GM12878 (cell line): ENCODE measurements around the gene FBXL17. TPM values are rescaled to one million over a fixed set of nuclear protein-coding genes. Genes with fewer than 3 reads are reported as not detected.

ENCODE experiments used
- ATAC-seq: fragments of 200-7000 bp; cut with Tn5 transposase; 3 replicates; pipeline ENCODE4 v1.9.1; 2020; ENCODE audit warnings: mild to moderate bottlenecking, moderate library complexity
- BruUV-seq: library from RNA; stranded (reverse); fragments of 400-500 nt; replicated peaks from 2 replicates; lab custom pipeline; 2021; lab: Mats Ljungman, UMichigan
- CTCF ChIA-PET: fragments of 300-600 bp; sonication (Branson Sonifier 250); formaldehyde crosslinking; extraction: SDS; loops from one replicate; lab custom pipeline; 2021; ENCODE audit warnings: inconsistent platforms; lab: Yijun Ruan, JAX
- POLR2A ChIA-PET: fragments of 350-600 bp; formaldehyde crosslinking; extraction: SDS; loops from one replicate; lab custom pipeline; 2021; ENCODE audit warnings: inconsistent platforms; lab: Charles Lee
- RAD21 ChIA-PET: fragments of 300-600 bp; sonication (Branson Sonifier 250); formaldehyde crosslinking; loops from one replicate; lab custom pipeline; 2023; ENCODE audit warnings: antibody characterized with exemption; ENCODE audit not compliant: unreplicated experiment; lab: Charles Lee
- SMC1A ChIA-PET: fragments of 300-600 bp; sonication (Branson Sonifier 250); formaldehyde crosslinking; loops from one replicate; lab custom pipeline; 2023; ENCODE audit not compliant: unreplicated experiment, uncharacterized antibody; lab: Charles Lee
- DNase-seq: peaks from one replicate; pipeline ENCODE4 v3.0.0-alpha.2; 2011; ENCODE audit warnings: low read depth, low spot score
- FAIRE-seq: peaks from 3 replicates; lab custom pipeline; 2011; peaks lifted over from hg19 to GRCh38; lab: Jason Lieb, UNC
- H2AFZ ChIP-seq: 2 replicates; pipeline ENCODE4 v1.6.0; 2011; ENCODE audit warnings: low read depth, low read length, control low read depth; ENCODE audit not compliant: control insufficient read depth
- H3K27ac ChIP-seq: 2 replicates; pipeline ENCODE4 v1.5.1; 2011; ENCODE audit warnings: control low read depth; ENCODE audit not compliant: control insufficient read depth, insufficient read depth
- H3K27me3 ChIP-seq, 2 experiments: replicated peaks in 1 of 2; 2 replicates each; pipeline versions ENCODE4 v1.6.0 to v1.6.1; 2011; ENCODE audit warnings: low read length in 1 of 2; ENCODE audit not compliant: control insufficient read depth in 2 of 2, insufficient read depth in 2 of 2
- H3K36me3 ChIP-seq, 2 experiments: 2 replicates each; pipeline ENCODE4 v1.5.1; 2011; ENCODE audit warnings: low read length in 1 of 2; ENCODE audit not compliant: control insufficient read depth in 2 of 2, insufficient read depth in 2 of 2
- H3K4me1 ChIP-seq: 2 replicates; pipeline ENCODE4 v1.6.1; 2011; ENCODE audit warnings: mild to moderate bottlenecking, low read length, moderate library complexity, mixed read lengths; ENCODE audit not compliant: control insufficient read depth, insufficient read depth
- H3K4me2 ChIP-seq: 2 replicates; pipeline ENCODE4 v1.6.0; 2011; ENCODE audit warnings: control low read depth; ENCODE audit not compliant: control insufficient read depth, insufficient read depth
- H3K4me3 ChIP-seq: fragments of 200-600 bp; sonication (generic); 2 replicates; pipeline ENCODE4 v1.5.1; 2016
- H3K79me2 ChIP-seq: 2 replicates; pipeline ENCODE4 v1.6.0; 2011; ENCODE audit warnings: low read length; ENCODE audit not compliant: control insufficient read depth, insufficient read depth
- H3K9ac ChIP-seq: 2 replicates; pipeline ENCODE4 v1.8.0; 2011; ENCODE audit warnings: low read length, control low read depth, mixed read lengths; ENCODE audit not compliant: control insufficient read depth, insufficient read depth
- H3K9me3 ChIP-seq: replicated peaks from 3 replicates; pipeline ENCODE4 v1.5.1; 2011; ENCODE audit warnings: mild to moderate bottlenecking, low read length; ENCODE audit not compliant: control insufficient read depth, insufficient read depth
- H4K20me1 ChIP-seq: 2 replicates; pipeline ENCODE4 v1.6.0; 2011; ENCODE audit not compliant: control insufficient read depth, insufficient read depth
- ASH2L ChIP-seq: fragments of 300-600, 200-600 bp; sonication (generic); IDR thresholded peaks from 2 replicates; pipeline ENCODE4 v1.6.1; 2017; ENCODE audit warnings: low read depth, mild to moderate bottlenecking, borderline replicate concordance
- CTCF ChIP-seq, 3 experiments: IDR thresholded peaks in 2 of 3; conservative IDR thresholded peaks in 1 of 3; 2 replicates each; pipeline ENCODE4 v1.5.1; 2011; ENCODE audit warnings: low read depth in 3 of 3, low read length in 3 of 3, mild to moderate bottlenecking in 3 of 3, control low read depth in 2 of 3, moderate library complexity in 2 of 3, inconsistent platforms in 1 of 3, mixed read lengths in 1 of 3; ENCODE audit not compliant: control insufficient read depth in 2 of 3, insufficient read depth in 1 of 3; ENCODE audit errors: extremely low read depth in 1 of 3
- KAT2A ChIP-seq: conservative IDR thresholded peaks from 2 replicates; pipeline ENCODE4 v1.6.1; 2011; ENCODE audit warnings: low read depth, low read length; ENCODE audit not compliant: control insufficient read depth
- MLLT1 ChIP-seq: fragments of 450-650 bp; IDR thresholded peaks from 2 replicates; pipeline ENCODE4 v1.6.1; 2016; ENCODE audit warnings: mild to moderate bottlenecking
- MXI1 ChIP-seq: fragments of 150-350 bp; IDR thresholded peaks from 2 replicates; pipeline ENCODE4 v1.6.1; 2011; ENCODE audit warnings: low read depth, mild to moderate bottlenecking, inconsistent platforms, low read length, improper control_type of control experiment
- NR2F1 ChIP-seq: fragments of 450-650 bp; conservative IDR thresholded peaks from 2 replicates; pipeline ENCODE4 v1.6.1; 2017; ENCODE audit warnings: mild to moderate bottlenecking
- RB1 ChIP-seq: fragments of 450-650 bp; formaldehyde crosslinking; IDR thresholded peaks from 2 replicates; pipeline ENCODE4 v1.6.1; 2017; ENCODE audit warnings: mild to moderate bottlenecking, borderline replicate concordance
- SMARCA5 ChIP-seq: fragments of 450-650 bp; IDR thresholded peaks from 2 replicates; pipeline ENCODE4 v1.6.1; 2017; ENCODE audit warnings: mild to moderate bottlenecking
- SP1 ChIP-seq: IDR thresholded peaks from one replicate; pipeline ENCODE4 v1.6.1; 2011; ENCODE audit warnings: low read depth, low read length
- WGBS: methylation state at CpG from one replicate; pipeline ENCODE4 v1.1.6; 2016; ENCODE audit warnings: low lambda C conversion rate; ENCODE audit not compliant: insufficient replicate concordance, insufficient coverage; ENCODE audit errors: missing lambda C conversion rate; 5-methylcytosine and 5-hydroxymethylcytosine counted together
- in situ Hi-C: fragments of 300-500 bp; cut with MboI; formaldehyde crosslinking; loops from 9 replicates; pipeline ENCODE4 v1.14.3; 2018; ENCODE audit warnings: mixed read lengths
- intact Hi-C: fragments of 100-400 bp; cut with micrococcal nuclease; formaldehyde crosslinking; loops from one replicate; pipeline ENCODE4 v1.14.2; 2022; ENCODE audit not compliant: unreplicated experiment
- polyA plus RNA-seq, 11 experiments: library from polyadenylated mRNA; depleted of rRNA in 4 of 11; unstranded in 6 of 11; stranded (reverse) in 5 of 11; fragments of >200 nt; fragmentation: Nextera tagmentation in 4 of 11; fragmentation: Illumina TruSeq in 1 of 11; extraction: Ambion mirVana in 4 of 11; extraction: Trizol in 1 of 11; gene quantifications; 1 replicate in 1 of 11; 2 replicates in 10 of 11; pipeline versions ENCODE4 v1.2.1 to v1.2.3, GENCODE V29; 2011 to 2016; ENCODE audit warnings: inconsistent platforms in 2 of 11, missing spikeins in 2 of 11, low read depth in 1 of 11
- total RNA-seq, 4 experiments: library from RNA; depleted of rRNA in 3 of 4; stranded (reverse); fragments of >200 nt in 3 of 4; fragmentation: Illumina TruSeq in 1 of 4; extraction: Trizol in 1 of 4; gene quantifications; 2 replicates each; pipeline versions ENCODE4 v1.2.1 to v1.2.3, GENCODE V29; 2013 to 2021
- TF ChIP-seq, protein P1 (sequence below): IDR thresholded peaks from 2 replicates; pipeline ENCODE4 v1.6.1; 2011; ENCODE audit warnings: borderline replicate concordance, low read depth, mild to moderate bottlenecking, moderate library complexity, low read length; ENCODE audit not compliant: insufficient read depth, poor library complexity, severe bottlenecking
- TF ChIP-seq, protein P2 (sequence below): IDR thresholded peaks from 2 replicates; pipeline ENCODE4 v1.6.1; 2011; ENCODE audit warnings: mild to moderate bottlenecking, low read depth, low read length, moderate library complexity; ENCODE audit not compliant: insufficient replicate concordance

Gene FBXL17
- total and polyA plus RNA-seq, 10 of the 15 experiments (the other 5 are each of a cell fraction or from before 2014, with no cell fraction given) = 0.88 to 9.0 (median 4.4) TPM

DNA sequence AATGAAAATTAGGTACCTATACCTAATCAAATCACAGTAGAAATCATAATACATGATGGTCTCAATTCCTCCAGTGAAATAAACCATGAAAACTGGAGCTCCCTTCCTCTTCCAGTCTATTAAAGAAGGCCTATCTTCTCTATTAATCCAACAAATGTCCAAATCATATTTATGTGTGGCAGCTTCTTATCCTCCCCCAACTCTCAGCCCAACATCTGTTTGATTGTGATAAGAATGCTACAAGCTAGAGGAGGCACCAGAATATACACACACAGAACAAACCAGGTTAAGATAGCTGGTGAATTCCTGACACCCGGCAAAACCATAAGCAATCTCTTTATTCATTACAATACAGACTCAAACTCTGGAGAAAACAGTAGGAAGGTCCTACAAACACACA lies 110.8 kb downstream of the FBXL17 start:
- WGBS = 94% methylated on average over 1 of the region's 1 CpG
- TF ChIP-seq MXI1 (no peak), NR2F1 (no peak), SMARCA5 (no peak), MLLT1 (no peak), ASH2L (no peak)
- TF ChIP-seq, all 136 proteins: peak for 0
- in situ Hi-C loops = no loop called here
- intact Hi-C loops = no loop called here
- FAIRE-seq (no peak), ATAC-seq (no peak), DNase-seq (no peak)
- ChIA-PET POLR2A (no interaction called here), CTCF (interaction anchor here (5.4 kb wide), 1 partner anchor 11 kb away, joined by 36 read pairs; no protein-coding TSS in a partner anchor), RAD21 (interaction anchor here (1.5 kb wide), 1 partner anchor 10 kb away, joined by 7 read pairs; no protein-coding TSS in a partner anchor), SMC1A (interaction anchor here (1.3 to 8.5 kb wide), 2 partner anchors 10 to 29 kb away, joined by 4 to 44 read pairs; no protein-coding TSS in a partner anchor)
- Histone ChIP-seq H3K4me1 (no peaks in the 10 kb centered on the region), H3K36me3 (no peaks in the 10 kb centered on the region), H3K9me3 (no peaks in the 10 kb centered on the region), H3K4me3 (no peak overlapping the region), H3K79me2 (no peaks in the 10 kb centered on the region), H3K27me3 (no peaks in the 10 kb centered on the region), H2AFZ (no peak overlapping the region), H3K4me2 (no peak overlapping the region), H4K20me1 (no peaks in the 10 kb centered on the region), H3K27ac (no peak overlapping the region), H3K9ac (no peak overlapping the region)
- BruUV-seq = no TSS peak

GRCh38 chr5:108266242-108266641 lies 115.7 kb downstream of the FBXL17 start:
- Histone ChIP-seq H3K4me2 (no peak overlapping the region), H3K79me2 (no peaks in the 10 kb centered on the region), H3K4me1 (no peaks in the 10 kb centered on the region), H3K9ac (no peak overlapping the region), H4K20me1 (no peaks in the 10 kb centered on the region), H3K9me3 (no peaks in the 10 kb centered on the region), H3K36me3 (no peaks in the 10 kb centered on the region), H3K4me3 (no peak overlapping the region), H3K27me3 (no peaks in the 10 kb centered on the region), H2AFZ (no peak overlapping the region), H3K27ac (no peak overlapping the region)
- WGBS = 65% methylated on average over 2 of the region's 2 CpGs
- ATAC-seq (no peak), FAIRE-seq (no peak), DNase-seq (no peak)
- CTCF ChIA-PET = interaction anchor here (1.3 kb wide), 1 partner anchor 79 kb away, joined by 3 read pairs; no protein-coding TSS in a partner anchor
- intact Hi-C loops (no loop called here), in situ Hi-C loops (no loop called here)
- POLR2A ChIA-PET = no interaction called here
- BruUV-seq = no TSS peak
- SMC1A ChIA-PET = no interaction called here
- RAD21 ChIA-PET = no interaction called here
- TF ChIP-seq SP1 (no peak), CTCF (IDR thresholded peaks at IDR 0.05 in 2 of 3, conservative IDR thresholded peaks at IDR 0.05 in 1 of 3; ENCODE audit: control insufficient read depth in 2 of 3, extremely low read depth in 1 of 3, insufficient read depth in 1 of 3, low read depth in 3 of 3, low read length in 3 of 3) (no peak), RB1 (no peak), KAT2A (no peak)
- TF ChIP-seq, protein P1, sequence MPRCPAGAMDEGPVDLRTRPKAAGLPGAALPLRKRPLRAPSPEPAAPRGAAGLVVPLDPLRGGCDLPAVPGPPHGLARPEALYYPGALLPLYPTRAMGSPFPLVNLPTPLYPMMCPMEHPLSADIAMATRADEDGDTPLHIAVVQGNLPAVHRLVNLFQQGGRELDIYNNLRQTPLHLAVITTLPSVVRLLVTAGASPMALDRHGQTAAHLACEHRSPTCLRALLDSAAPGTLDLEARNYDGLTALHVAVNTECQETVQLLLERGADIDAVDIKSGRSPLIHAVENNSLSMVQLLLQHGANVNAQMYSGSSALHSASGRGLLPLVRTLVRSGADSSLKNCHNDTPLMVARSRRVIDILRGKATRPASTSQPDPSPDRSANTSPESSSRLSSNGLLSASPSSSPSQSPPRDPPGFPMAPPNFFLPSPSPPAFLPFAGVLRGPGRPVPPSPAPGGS = no peak
- TF ChIP-seq, protein P2, sequence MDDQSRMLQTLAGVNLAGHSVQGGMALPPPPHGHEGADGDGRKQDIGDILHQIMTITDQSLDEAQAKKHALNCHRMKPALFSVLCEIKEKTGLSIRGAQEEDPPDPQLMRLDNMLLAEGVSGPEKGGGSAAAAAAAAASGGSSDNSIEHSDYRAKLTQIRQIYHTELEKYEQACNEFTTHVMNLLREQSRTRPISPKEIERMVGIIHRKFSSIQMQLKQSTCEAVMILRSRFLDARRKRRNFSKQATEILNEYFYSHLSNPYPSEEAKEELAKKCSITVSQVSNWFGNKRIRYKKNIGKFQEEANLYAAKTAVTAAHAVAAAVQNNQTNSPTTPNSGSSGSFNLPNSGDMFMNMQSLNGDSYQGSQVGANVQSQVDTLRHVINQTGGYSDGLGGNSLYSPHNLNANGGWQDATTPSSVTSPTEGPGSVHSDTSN = no peak
